Omental fat pad (tissue), 4 donors: ENCODE data around the gene OMP. TPM values are rescaled to one million over a fixed set of nuclear protein-coding genes. Genes with fewer than 3 reads are reported as not detected.

Experiments used
- ATAC-seq: fragments of 150-250 bp; one replicate; pipeline ENCODE4 v1.9.1; 2016; ENCODE audit warnings: mild to moderate bottlenecking, moderate library complexity; ENCODE audit not compliant: low FRiP score
- DNase-seq: peaks from one replicate; pipeline ENCODE4 v3.0.0-alpha.2; 2019; ENCODE audit warnings: low spot score
- total RNA-seq, 4 donors: library from RNA; depleted of rRNA; stranded (reverse); fragments of >200 nt; gene quantifications; one replicate each; pipeline ENCODE4 v1.1.0, GENCODE V29; 2016
- TF ChIP-seq, protein P1 (sequence below), 3 donors: fragments of 450-650 bp; IDR thresholded peaks; one replicate each; pipeline ENCODE4 v1.5.1; 2016 to 2017; ENCODE audit warnings: antibody characterized with exemption in 3 of 3, mild to moderate bottlenecking in 3 of 3, moderate library complexity in 2 of 3

Gene OMP
- total RNA-seq, 4 donors from 2014 or later, result not detected

DNA sequence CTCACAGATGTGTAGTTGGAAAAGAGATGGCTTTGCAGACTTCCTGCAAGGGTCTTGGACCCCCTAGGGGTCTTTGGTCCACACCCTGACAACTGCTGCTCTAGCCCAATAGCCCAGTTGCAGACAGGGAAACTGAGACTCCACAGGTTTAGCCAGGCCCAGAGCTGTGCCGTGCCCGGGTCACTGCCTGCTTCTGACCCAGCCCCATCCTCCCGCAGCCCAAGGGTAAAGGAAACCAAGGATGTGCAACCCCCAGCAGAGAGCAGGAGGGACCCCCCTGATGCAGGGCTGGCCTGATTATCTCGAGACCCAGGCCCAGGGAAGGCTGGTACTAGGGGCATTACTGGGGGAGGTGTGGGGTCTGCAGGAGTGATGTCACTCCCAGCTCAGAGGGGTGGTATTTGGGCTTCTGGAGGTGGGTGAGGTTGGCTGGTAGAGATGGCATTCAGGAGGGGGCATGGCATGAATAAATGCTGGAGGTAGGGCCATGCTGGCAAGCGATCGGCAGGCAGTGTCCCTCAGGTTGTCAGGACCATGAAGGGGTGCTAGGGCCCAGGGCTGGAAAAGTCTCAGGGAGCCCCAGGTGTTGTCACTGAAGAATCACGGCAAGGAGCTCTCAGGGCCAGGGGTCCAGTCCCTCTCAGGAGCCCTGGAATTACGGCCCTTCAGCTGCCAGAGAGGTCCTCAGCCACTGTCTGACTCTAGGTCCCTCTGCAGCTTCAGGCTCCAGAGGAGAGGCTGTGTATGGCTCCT, 46.5 kb downstream of the OMP start:
- no peak for ATAC-seq
- DNase-seq, result no peak
- TF ChIP-seq, protein P1, sequence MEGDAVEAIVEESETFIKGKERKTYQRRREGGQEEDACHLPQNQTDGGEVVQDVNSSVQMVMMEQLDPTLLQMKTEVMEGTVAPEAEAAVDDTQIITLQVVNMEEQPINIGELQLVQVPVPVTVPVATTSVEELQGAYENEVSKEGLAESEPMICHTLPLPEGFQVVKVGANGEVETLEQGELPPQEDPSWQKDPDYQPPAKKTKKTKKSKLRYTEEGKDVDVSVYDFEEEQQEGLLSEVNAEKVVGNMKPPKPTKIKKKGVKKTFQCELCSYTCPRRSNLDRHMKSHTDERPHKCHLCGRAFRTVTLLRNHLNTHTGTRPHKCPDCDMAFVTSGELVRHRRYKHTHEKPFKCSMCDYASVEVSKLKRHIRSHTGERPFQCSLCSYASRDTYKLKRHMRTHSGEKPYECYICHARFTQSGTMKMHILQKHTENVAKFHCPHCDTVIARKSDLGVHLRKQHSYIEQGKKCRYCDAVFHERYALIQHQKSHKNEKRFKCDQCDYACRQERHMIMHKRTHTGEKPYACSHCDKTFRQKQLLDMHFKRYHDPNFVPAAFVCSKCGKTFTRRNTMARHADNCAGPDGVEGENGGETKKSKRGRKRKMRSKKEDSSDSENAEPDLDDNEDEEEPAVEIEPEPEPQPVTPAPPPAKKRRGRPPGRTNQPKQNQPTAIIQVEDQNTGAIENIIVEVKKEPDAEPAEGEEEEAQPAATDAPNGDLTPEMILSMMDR (IDR thresholded peaks at IDR 0.05), result no peak

DNA sequence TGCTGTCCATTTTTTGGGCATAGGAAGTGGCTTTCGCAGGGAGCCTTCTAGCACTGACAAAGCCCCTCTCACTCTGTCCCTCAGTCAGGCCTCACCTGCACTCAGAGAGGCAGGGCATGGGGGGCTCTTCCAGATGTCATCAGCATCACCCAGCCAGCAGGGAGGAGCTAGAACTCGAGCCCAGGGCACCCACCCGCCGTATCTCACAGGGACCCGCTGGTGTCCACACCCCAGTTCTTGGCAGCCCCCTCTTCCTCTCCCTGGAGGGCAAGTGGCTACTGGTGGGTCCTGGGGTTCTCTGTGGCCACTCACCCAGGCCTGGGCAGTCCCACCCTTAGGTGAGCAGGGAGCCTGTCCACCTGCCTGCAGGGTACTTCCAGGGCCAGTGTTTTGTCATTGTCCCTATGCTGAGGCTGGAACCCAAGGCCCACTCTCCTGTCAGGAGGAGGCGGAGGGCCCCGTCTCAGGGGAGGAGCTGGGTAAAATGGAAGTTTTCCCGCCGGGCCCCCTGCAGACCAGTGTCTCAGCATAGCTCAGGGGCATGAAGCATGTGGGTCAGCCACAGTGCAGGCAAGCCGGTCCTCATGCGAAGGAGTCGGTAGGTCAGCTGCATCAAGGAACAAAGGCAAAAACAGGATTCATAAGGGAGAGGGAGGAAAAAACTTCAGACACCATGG, 47.2 kb downstream of the OMP start:
- TF ChIP-seq, protein P1 (IDR thresholded peaks at IDR 0.05), result no peak
- no peak for ATAC-seq

DNA sequence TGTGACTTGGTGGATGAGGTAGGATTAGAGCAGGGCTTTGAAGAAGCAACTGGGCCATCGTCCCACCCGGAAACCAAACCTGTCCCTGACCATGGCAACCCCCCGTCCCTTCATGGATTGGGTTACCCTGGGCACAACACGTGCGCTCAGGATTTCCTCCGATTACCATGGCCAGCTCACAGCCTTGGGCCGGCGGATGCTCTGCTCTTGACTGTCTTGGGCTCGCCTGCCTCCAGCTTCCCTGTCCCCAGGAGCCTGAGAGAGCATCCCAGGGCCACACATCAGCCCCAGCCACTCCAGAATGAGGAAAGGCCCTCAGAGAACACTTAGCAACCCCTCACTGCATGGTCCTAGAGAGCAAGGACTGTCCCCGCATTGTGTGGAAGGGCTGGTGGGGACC, 48.2 kb downstream of the OMP start:
- TF ChIP-seq, protein P1 (IDR thresholded peaks at IDR 0.05), result no peak
- ATAC-seq (no peak), DNase-seq (no peak)

More for the DNA sequence above, 47.2 kb downstream of the OMP start:
- no peak for DNase-seq

DNA sequence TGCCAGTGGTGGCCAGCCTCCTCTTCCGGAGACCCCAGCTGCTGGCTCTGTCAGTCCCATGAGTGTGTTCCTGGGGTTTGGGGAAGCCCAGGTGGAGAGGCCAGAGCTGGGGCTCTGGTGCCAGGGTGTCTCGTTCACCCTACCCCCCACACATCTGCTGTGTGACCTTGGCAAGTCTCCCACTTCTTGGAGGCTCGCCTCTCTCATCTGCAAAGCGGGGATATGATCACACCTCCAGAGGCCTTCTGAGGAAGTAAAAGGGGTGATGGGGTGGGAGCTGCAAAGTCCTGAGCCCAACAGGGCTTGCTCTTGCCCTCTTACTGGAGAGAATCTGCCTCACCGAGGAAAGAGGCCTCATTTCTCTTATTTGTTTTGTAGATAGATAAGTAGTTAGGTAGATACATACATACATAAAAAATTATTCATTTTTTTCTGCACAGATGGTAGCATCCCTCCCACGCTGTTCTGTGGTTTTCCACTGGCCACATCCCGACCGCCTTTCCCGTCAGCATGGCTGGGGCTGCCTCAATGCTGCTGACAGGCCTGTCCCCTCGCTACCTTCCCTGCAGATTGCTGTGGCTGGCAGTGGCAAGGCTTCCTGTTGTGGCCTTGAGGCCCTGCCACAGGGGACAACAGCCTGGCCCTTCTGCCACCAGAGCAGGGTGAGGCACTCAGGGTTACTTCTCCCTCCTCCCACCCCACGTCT, 49.3 kb downstream of the OMP start:
- ATAC-seq (no peak), DNase-seq (no peak)
- TF ChIP-seq, protein P1 (IDR thresholded peaks at IDR 0.05), result no peak

DNA sequence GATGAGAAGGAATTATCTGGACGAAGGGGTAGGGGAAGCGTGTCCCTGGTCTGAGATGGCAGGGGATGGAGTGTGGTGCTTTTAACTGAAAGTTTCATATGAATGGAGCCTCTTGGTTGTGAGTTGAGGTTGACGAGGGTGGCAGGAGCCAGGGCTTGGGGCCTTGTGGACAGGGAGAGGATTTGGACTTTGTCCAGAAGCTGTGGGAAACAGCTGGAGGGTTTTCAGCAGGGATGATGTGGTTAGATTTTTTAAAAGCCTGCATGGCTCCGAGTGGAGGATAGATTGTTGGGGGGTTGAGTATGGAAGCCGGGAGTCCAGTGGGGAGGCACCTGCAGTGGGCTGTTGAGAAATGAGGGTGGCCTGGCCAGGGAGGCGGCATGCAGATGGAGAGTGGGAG, 50.2 kb downstream of the OMP start:
- TF ChIP-seq, protein P1 (IDR thresholded peaks at IDR 0.05), result no peak
- DNase-seq, result no peak
- no peak for ATAC-seq

Other genes starting within 250 kb of the OMP start
- 10 to 100 TPM; 19.0 to 26.6 (median 22.0) TPM for gene ACER3, start 241.9 kb upstream of the OMP start, total RNA-seq
- not detected for gene B3GNT6, start 68.4 kb upstream of the OMP start, total RNA-seq
- 1 to 10 TPM; 3.3 to 8.5 (median 4.7) TPM for gene CAPN5, start 35.9 kb upstream of the OMP start, total RNA-seq
- 10 to 100 TPM; 13.4 to 29.9 (median 18.0) TPM for gene MYO7A, start 25.4 kb downstream of the OMP start, total RNA-seq
- not detected for gene GDPD4, start 198.8 kb downstream of the OMP start, total RNA-seq